Endodermal cell (in vitro differentiated cells): ENCODE results near the gene MIPOL1. TPM values are rescaled to one million over a fixed set of nuclear protein-coding genes. Genes with fewer than 3 reads are reported as not detected.
A peak's percentile ranks its signal among the peaks of the same experiment; 100 is the strongest.
"Not testable (repeated sequence)": the region's sequence is repeated elsewhere in the genome, so short reads cannot be mapped to it uniquely, and the experiment has no call there.

ENCODE experiments used
- DNase-seq: peaks from one replicate; pipeline ENCODE4 v3.0.0-alpha.2; 2017
- H3K27ac ChIP-seq: 2 replicates; pipeline ENCODE4 v1.5.1; 2013; ENCODE audit warnings: mild to moderate bottlenecking, low read depth, low read length, moderate library complexity
- H3K27me3 ChIP-seq: 2 replicates; pipeline ENCODE4 v1.6.1; 2013; ENCODE audit warnings: mild to moderate bottlenecking, low read length, moderate library complexity; ENCODE audit not compliant: insufficient read depth, control insufficient read depth, poor library complexity, severe bottlenecking
- H3K36me3 ChIP-seq: 2 replicates; pipeline ENCODE4 v1.7.0; 2013; ENCODE audit warnings: mild to moderate bottlenecking, low read length, moderate library complexity; ENCODE audit not compliant: control insufficient read depth, insufficient read depth
- H3K4me1 ChIP-seq: one replicate; pipeline ENCODE4 v1.7.0; 2013; ENCODE audit warnings: low read length; ENCODE audit not compliant: control insufficient read depth, insufficient read depth
- H3K4me3 ChIP-seq: 2 replicates; pipeline ENCODE4 v1.5.1; 2013; ENCODE audit warnings: mild to moderate bottlenecking, low read length, moderate library complexity
- H3K9ac ChIP-seq: 2 replicates; pipeline ENCODE4 v1.6.1; 2013; ENCODE audit warnings: mild to moderate bottlenecking, low read length, moderate library complexity; ENCODE audit not compliant: poor library complexity, severe bottlenecking; ENCODE audit errors: extremely low read depth
- H3K9me3 ChIP-seq: 2 replicates; pipeline ENCODE4 v1.6.1; 2013; ENCODE audit warnings: mild to moderate bottlenecking, low read length, moderate library complexity; ENCODE audit not compliant: control insufficient read depth
- H3K27ac Mint-ChIP-seq: 2 replicates; pipeline ENCODE4 v1.8.0; 2020; ENCODE audit warnings: mixed read lengths
- H3K27me3 Mint-ChIP-seq: 2 replicates; pipeline ENCODE4 v1.8.0; 2021; ENCODE audit warnings: mild to moderate bottlenecking, mixed read lengths; ENCODE audit not compliant: insufficient read depth
- H3K36me3 Mint-ChIP-seq: 2 replicates; pipeline ENCODE4 v1.8.0; 2020; ENCODE audit warnings: low read depth, mixed read lengths
- H3K4me1 Mint-ChIP-seq: 2 replicates; pipeline ENCODE4 v1.8.0; 2020; ENCODE audit warnings: mixed read lengths
- H3K4me3 Mint-ChIP-seq: 2 replicates; pipeline ENCODE4 v1.8.0; 2020; ENCODE audit warnings: mild to moderate bottlenecking, moderate library complexity, mixed read lengths
- H3K9me3 Mint-ChIP-seq: 2 replicates; pipeline ENCODE4 v1.8.0; 2020; ENCODE audit warnings: mild to moderate bottlenecking, mixed read lengths
- CTCF ChIP-seq: fragments of 200-600 bp; sonication (generic); conservative IDR thresholded peaks from 2 replicates; pipeline ENCODE4 v1.5.0; 2021; ENCODE audit warnings: antibody characterized with exemption, mild to moderate bottlenecking
- WGBS, 2 experiments: methylation state at CpG; one replicate each; pipeline versions ENCODE4 v1.1.5 to v1.1.7; 2013; ENCODE audit warnings: missing lambda C conversion rate in 2 of 2, mixed read lengths in 1 of 2; ENCODE audit not compliant: insufficient coverage in 1 of 2, insufficient read length in 1 of 2; 5-methylcytosine and 5-hydroxymethylcytosine counted together
- total RNA-seq, 2 donors: library from RNA; stranded (reverse); fragmentation: NEBNext Ultra II Directional in 1 of 2; extraction: Animal tissue kit (Norgen Biotek cat#: 25700) in 1 of 2; gene quantifications; 2 replicates in 1 of 2; 3 replicates in 1 of 2; pipeline ENCODE4 v1.2.1, GENCODE V29; 2021

Gene MIPOL1
- total RNA-seq, 2 donors from 2014 or later = 22.0 to 28.5 TPM

GRCh38 chr14:37202812-37203211 lies 5.1 kb downstream of the MIPOL1 start:
- peaks cover 30% of the 10 kb centered on the region for H3K36me3 Mint-ChIP-seq
- peaks cover 38% of the 10 kb centered on the region for H3K9me3 Mint-ChIP-seq
- H3K4me1 Mint-ChIP-seq = peaks cover 5% of the 10 kb centered on the region
- Histone ChIP-seq H3K9me3 (peaks cover 34% of the 10 kb centered on the region), H3K27me3 (no peaks in the 10 kb centered on the region), H3K4me3 (no peak overlapping the region), H3K36me3 (peaks cover 12% of the 10 kb centered on the region), H3K4me1 (no peaks in the 10 kb centered on the region), H3K9ac (no peak overlapping the region), H3K27ac (no peak overlapping the region)
- H3K4me3 Mint-ChIP-seq = no peak overlapping the region
- no peak overlapping the region for H3K27ac Mint-ChIP-seq
- DNase-seq = no peak
- H3K27me3 Mint-ChIP-seq = no peaks in the 10 kb centered on the region
- WGBS, 2 experiments = 100% methylated on average over 2 of the region's 2 CpGs; no CpG with 5 or more reads in 1 of the 2 experiments
- no peak for TF ChIP-seq CTCF

- Mint-ChIP-seq H3K27ac (no peak overlapping the region), H3K4me3 (no peak overlapping the region), H3K36me3 (peaks cover 30% of the 10 kb centered on the region), H3K9me3 (peaks cover 40% of the 10 kb centered on the region), H3K27me3 (no peaks in the 10 kb centered on the region), H3K4me1 (peaks cover 2% of the 10 kb centered on the region)
- TF ChIP-seq CTCF = no peak
- no peaks in the 10 kb centered on the region for H3K4me1 ChIP-seq
- DNase-seq = no peak
- peaks cover 38% of the 10 kb centered on the region for H3K9me3 ChIP-seq
- no peak overlapping the region for H3K4me3 ChIP-seq
- H3K27ac ChIP-seq = no peak overlapping the region
- H3K36me3 ChIP-seq = peaks cover 12% of the 10 kb centered on the region
- 95 to 100% methylated on average over 1 of the region's 1 CpG for WGBS, 2 experiments
- H3K9ac ChIP-seq = no peak overlapping the region
- H3K27me3 ChIP-seq = no peaks in the 10 kb centered on the region
Measured at GRCh38 chr14:37203423-37203822, 5.7 kb downstream of the MIPOL1 start.

GRCh38 chr14:37205623-37206605 lies 8.2 kb downstream of the MIPOL1 start:
- not testable (repeated sequence) for H3K9ac ChIP-seq, H3K4me1 ChIP-seq, H3K4me1 Mint-ChIP-seq, H3K4me3 Mint-ChIP-seq, H3K27ac ChIP-seq, DNase-seq, H3K27me3 ChIP-seq, H3K27ac Mint-ChIP-seq, H3K27me3 Mint-ChIP-seq
- Mint-ChIP-seq H3K9me3 (peaks cover 53% of the 10 kb centered on the region), H3K36me3 (peaks cover 39% of the 10 kb centered on the region)
- Histone ChIP-seq H3K4me3 (peak overlapping the region; percentile 53), H3K9me3 (peaks cover 48% of the 10 kb centered on the region), H3K36me3 (peaks cover 12% of the 10 kb centered on the region)
- 95 to 96% methylated on average over 5 to 7 of the region's 7 CpGs for WGBS, 2 experiments

- not testable (repeated sequence) for H3K27ac ChIP-seq, H3K4me1 ChIP-seq, H3K4me3 ChIP-seq, H3K27ac Mint-ChIP-seq, H3K27me3 Mint-ChIP-seq, H3K27me3 ChIP-seq, DNase-seq, H3K4me3 Mint-ChIP-seq, H3K9ac ChIP-seq, H3K4me1 Mint-ChIP-seq
- Mint-ChIP-seq H3K36me3 (peaks cover 47% of the 10 kb centered on the region), H3K9me3 (peaks cover 47% of the 10 kb centered on the region)
- Histone ChIP-seq H3K9me3 (peaks cover 45% of the 10 kb centered on the region), H3K36me3 (peaks cover 12% of the 10 kb centered on the region)
- WGBS, 2 experiments = 90 to 100% methylated on average over 1 to 2 of the region's 2 CpGs
Measured at GRCh38 chr14:37209617-37210016, 11.9 kb downstream of the MIPOL1 start.
